HepG2 (cell line): ENCODE measurements around the gene ALOX12. TPM values are rescaled to one million over a fixed set of nuclear protein-coding genes. Genes with fewer than 3 reads are reported as not detected.

Experiments used
- ASH2L ChIP-seq: fragments of 300-600, 200-600 bp; sonication (generic); IDR thresholded peaks from 2 replicates; pipeline ENCODE4 v1.7.0; 2017; ENCODE audit warnings: low read depth, mild to moderate bottlenecking, moderate library complexity, mixed read lengths, low read length; ENCODE audit not compliant: insufficient read length
- EZH2 ChIP-seq: conservative IDR thresholded peaks from 2 replicates; pipeline ENCODE4 v1.6.1; 2012; ENCODE audit warnings: mild to moderate bottlenecking, low read depth, low read length, moderate library complexity
- GABPA ChIP-seq, 2 experiments: IDR thresholded peaks; 2 replicates each; pipeline ENCODE4 v1.6.1; 2011 to 2016; ENCODE audit warnings: low read depth in 2 of 2, low read length in 1 of 2, missing biosample characterization in 1 of 2, missing genetic modification characterization in 1 of 2
- LCORL ChIP-seq, 2 experiments: fragments of 450-650 bp in 1 of 2; sonication (generic) in 1 of 2; formaldehyde crosslinking in 1 of 2; IDR thresholded peaks; 2 replicates each; pipeline versions ENCODE4 v1.5.0 to v1.6.1; 2017 to 2020; ENCODE audit warnings: antibody characterized with exemption in 1 of 2, missing genetic modification reagents in 1 of 2
- NFKBIZ ChIP-seq: IDR thresholded peaks from 2 replicates; pipeline ENCODE4 v1.6.1; 2018; ENCODE audit warnings: missing genetic modification reagents, missing compliant biosample characterization
- PHB2 ChIP-seq: fragments of 450-650 bp; IDR thresholded peaks from 2 replicates; pipeline ENCODE4 v1.6.1; 2018; ENCODE audit not compliant: partially characterized antibody
- RBFOX2 ChIP-seq: fragments of 200-400 bp; formaldehyde crosslinking; IDR thresholded peaks from 2 replicates; pipeline ENCODE4 v1.6.1; 2017; ENCODE audit warnings: low read depth, mild to moderate bottlenecking, low read length
- SMARCE1 ChIP-seq: fragments of 450-650 bp; IDR thresholded peaks from 2 replicates; pipeline ENCODE4 v1.6.1; 2017; ENCODE audit warnings: borderline replicate concordance
- YY1 ChIP-seq: IDR thresholded peaks from 2 replicates; pipeline ENCODE4 v1.6.1; 2011; ENCODE audit warnings: low read length, low read depth, moderate library complexity, mild to moderate bottlenecking; ENCODE audit not compliant: insufficient read depth, insufficient replicate concordance
- ZNF260 ChIP-seq: sonication (generic); formaldehyde crosslinking; IDR thresholded peaks from 2 replicates; pipeline ENCODE4 v1.4.0; 2020; ENCODE audit warnings: missing genetic modification reagents, low read depth, mild to moderate bottlenecking, borderline replicate concordance
- ZNF263 ChIP-seq: sonication (generic); formaldehyde crosslinking; IDR thresholded peaks from 2 replicates; pipeline ENCODE4 v1.4.0; 2020; ENCODE audit warnings: missing genetic modification reagents
- ZNF709 ChIP-seq: sonication (generic); formaldehyde crosslinking; IDR thresholded peaks from 2 replicates; pipeline ENCODE4 v1.5.0; 2020; ENCODE audit warnings: mild to moderate bottlenecking, missing genetic modification reagents
- ZNF773 ChIP-seq: sonication (generic); formaldehyde crosslinking; IDR thresholded peaks from 2 replicates; pipeline ENCODE4 v1.4.0; 2020; ENCODE audit warnings: missing genetic modification reagents, borderline replicate concordance
- ZNF788 ChIP-seq: sonication (generic); formaldehyde crosslinking; IDR thresholded peaks from 2 replicates; pipeline ENCODE4 v1.5.0; 2020; ENCODE audit warnings: mild to moderate bottlenecking, missing genetic modification reagents, borderline replicate concordance
- polyA plus RNA-seq, 8 experiments: library from polyadenylated mRNA; depleted of rRNA in 3 of 8; stranded (reverse) in 7 of 8; unstranded in 1 of 8; fragments of >200 nt; fragmentation: Illumina TruSeq in 4 of 8; extraction: Trizol in 4 of 8; gene quantifications; 2 replicates each; pipeline versions ENCODE4 v1.2.1 to v1.2.3, GENCODE V29; 2011 to 2016; ENCODE audit warnings: low read depth in 4 of 8, missing spikeins in 1 of 8, mixed read lengths in 1 of 8; ENCODE audit not compliant: insufficient read depth in 1 of 8
- total RNA-seq, 5 experiments: library from RNA; depleted of rRNA; stranded (reverse); fragments of >200 nt; fragmentation: Illumina TruSeq; extraction: Trizol; gene quantifications; 2 replicates each; pipeline ENCODE4 v1.2.3, GENCODE V29; 2016; ENCODE audit warnings: low read depth in 1 of 5
- TF ChIP-seq, protein P1 (sequence below): sonication (generic); formaldehyde crosslinking; IDR thresholded peaks from 2 replicates; pipeline ENCODE4 v1.8.1; 2022; ENCODE audit warnings: mild to moderate bottlenecking, missing genetic modification reagents
- TF ChIP-seq, protein P2 (sequence below): sonication (generic); formaldehyde crosslinking; IDR thresholded peaks from 2 replicates; pipeline ENCODE4 v1.4.0; 2020; ENCODE audit warnings: missing genetic modification reagents
- TF ChIP-seq, protein P3 (sequence below): sonication (generic); formaldehyde crosslinking; IDR thresholded peaks from 2 replicates; pipeline ENCODE4 v1.5.1; 2020; ENCODE audit warnings: missing genetic modification reagents, mild to moderate bottlenecking, borderline replicate concordance
- TF ChIP-seq, protein P4 (sequence below): sonication (generic); formaldehyde crosslinking; IDR thresholded peaks from 2 replicates; pipeline ENCODE4 v1.8.0; 2022; ENCODE audit warnings: missing genetic modification reagents, mild to moderate bottlenecking, borderline replicate concordance

The ALOX12 gene
- total and polyA plus RNA-seq, 2 of the 13 experiments (the other 11 are each of a cell fraction or from before 2014, with no cell fraction given) = not detected

DNA sequence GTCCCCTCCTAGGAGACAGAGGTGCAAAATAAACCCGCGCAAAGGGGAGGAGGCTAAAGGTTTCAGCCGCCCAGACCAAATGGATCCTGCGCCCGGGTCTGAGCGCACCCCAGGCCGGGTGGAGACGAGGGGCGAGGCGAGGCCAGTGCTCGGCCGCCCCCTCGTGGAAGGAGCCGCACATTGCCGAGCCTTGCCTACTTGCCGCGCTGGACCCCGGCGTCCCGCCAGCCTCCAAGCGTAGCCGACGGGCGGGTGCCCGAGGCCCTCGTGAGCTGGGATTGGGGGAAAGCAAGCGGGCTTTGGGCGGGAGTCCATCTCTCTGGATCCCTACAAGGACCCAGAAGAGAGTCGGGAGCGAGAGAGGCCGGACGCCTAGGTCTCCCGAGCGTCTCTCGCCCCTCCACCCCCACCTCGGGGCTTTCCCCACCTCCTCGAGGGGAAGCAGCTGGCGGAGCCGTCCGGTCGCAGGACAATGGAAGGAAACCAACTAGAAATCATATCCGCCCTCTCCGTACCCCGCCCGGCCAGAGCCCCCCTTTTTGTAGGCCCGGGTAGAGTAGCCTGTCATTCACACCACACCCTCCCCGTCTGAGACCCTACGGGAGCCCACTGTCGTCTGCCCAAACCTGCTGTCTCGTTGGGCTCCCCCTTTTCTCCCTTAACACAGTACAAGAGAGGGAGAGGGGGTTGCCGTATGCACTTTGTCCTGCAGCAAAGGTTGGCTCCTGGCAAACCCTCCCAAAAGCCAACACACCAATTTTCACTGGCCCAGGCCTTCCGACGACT is 26.3 kb downstream of the ALOX12 start (continued):
- TF ChIP-seq ZNF260 (no peak), EZH2 (no peak), PHB2 (no peak), RBFOX2 (peak; percentile 57; the same call in 1 of the 2 replicates), ZNF709 (CRISPR knock-in tag) (no peak), YY1 (peak; percentile 61), SMARCE1 (no peak), ZNF788 (CRISPR knock-in tag) (peak; percentile 69; the same call in 1 of the 2 replicates), ZNF773 (CRISPR knock-in tag) (0 out of 2 replicates have a peak, but pooled peaks have one; percentile 23), GABPA (IDR thresholded peaks at IDR 0.05; ENCODE audit: low read depth, low read length) (no peak), GABPA (CRISPR knock-in tag; IDR thresholded peaks at IDR 0.05; ENCODE audit: low read depth) (no peak), ASH2L (no peak), ZNF263 (CRISPR knock-in tag) (no peak), NFKBIZ (CRISPR knock-in tag) (no peak), LCORL (IDR thresholded peaks at IDR 0.05) (no peak), LCORL (CRISPR knock-in tag; IDR thresholded peaks at IDR 0.05) (peak; percentile 73; the same call in 1 of the 2 replicates)
- TF ChIP-seq, protein P1, sequence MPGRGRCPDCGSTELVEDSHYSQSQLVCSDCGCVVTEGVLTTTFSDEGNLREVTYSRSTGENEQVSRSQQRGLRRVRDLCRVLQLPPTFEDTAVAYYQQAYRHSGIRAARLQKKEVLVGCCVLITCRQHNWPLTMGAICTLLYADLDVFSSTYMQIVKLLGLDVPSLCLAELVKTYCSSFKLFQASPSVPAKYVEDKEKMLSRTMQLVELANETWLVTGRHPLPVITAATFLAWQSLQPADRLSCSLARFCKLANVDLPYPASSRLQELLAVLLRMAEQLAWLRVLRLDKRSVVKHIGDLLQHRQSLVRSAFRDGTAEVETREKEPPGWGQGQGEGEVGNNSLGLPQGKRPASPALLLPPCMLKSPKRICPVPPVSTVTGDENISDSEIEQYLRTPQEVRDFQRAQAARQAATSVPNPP (CRISPR knock-in tag) = no peak
- TF ChIP-seq, protein P2, sequence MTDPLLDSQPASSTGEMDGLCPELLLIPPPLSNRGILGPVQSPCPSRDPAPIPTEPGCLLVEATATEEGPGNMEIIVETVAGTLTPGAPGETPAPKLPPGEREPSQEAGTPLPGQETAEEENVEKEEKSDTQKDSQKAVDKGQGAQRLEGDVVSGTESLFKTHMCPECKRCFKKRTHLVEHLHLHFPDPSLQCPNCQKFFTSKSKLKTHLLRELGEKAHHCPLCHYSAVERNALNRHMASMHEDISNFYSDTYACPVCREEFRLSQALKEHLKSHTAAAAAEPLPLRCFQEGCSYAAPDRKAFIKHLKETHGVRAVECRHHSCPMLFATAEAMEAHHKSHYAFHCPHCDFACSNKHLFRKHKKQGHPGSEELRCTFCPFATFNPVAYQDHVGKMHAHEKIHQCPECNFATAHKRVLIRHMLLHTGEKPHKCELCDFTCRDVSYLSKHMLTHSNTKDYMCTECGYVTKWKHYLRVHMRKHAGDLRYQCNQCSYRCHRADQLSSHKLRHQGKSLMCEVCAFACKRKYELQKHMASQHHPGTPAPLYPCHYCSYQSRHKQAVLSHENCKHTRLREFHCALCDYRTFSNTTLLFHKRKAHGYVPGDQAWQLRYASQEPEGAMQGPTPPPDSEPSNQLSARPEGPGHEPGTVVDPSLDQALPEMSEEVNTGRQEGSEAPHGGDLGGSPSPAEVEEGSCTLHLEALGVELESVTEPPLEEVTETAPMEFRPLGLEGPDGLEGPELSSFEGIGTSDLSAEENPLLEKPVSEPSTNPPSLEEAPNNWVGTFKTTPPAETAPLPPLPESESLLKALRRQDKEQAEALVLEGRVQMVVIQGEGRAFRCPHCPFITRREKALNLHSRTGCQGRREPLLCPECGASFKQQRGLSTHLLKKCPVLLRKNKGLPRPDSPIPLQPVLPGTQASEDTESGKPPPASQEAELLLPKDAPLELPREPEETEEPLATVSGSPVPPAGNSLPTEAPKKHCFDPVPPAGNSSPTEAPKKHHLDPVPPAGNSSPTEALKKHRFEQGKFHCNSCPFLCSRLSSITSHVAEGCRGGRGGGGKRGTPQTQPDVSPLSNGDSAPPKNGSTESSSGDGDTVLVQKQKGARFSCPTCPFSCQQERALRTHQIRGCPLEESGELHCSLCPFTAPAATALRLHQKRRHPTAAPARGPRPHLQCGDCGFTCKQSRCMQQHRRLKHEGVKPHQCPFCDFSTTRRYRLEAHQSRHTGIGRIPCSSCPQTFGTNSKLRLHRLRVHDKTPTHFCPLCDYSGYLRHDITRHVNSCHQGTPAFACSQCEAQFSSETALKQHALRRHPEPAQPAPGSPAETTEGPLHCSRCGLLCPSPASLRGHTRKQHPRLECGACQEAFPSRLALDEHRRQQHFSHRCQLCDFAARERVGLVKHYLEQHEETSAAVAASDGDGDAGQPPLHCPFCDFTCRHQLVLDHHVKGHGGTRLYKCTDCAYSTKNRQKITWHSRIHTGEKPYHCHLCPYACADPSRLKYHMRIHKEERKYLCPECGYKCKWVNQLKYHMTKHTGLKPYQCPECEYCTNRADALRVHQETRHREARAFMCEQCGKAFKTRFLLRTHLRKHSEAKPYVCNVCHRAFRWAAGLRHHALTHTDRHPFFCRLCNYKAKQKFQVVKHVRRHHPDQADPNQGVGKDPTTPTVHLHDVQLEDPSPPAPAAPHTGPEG (CRISPR knock-in tag) = no peak
- TF ChIP-seq, protein P3, sequence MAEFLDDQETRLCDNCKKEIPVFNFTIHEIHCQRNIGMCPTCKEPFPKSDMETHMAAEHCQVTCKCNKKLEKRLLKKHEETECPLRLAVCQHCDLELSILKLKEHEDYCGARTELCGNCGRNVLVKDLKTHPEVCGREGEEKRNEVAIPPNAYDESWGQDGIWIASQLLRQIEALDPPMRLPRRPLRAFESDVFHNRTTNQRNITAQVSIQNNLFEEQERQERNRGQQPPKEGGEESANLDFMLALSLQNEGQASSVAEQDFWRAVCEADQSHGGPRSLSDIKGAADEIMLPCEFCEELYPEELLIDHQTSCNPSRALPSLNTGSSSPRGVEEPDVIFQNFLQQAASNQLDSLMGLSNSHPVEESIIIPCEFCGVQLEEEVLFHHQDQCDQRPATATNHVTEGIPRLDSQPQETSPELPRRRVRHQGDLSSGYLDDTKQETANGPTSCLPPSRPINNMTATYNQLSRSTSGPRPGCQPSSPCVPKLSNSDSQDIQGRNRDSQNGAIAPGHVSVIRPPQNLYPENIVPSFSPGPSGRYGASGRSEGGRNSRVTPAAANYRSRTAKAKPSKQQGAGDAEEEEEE (CRISPR knock-in tag) = 0 out of 2 replicates have a peak, but pooled peaks have one; percentile 29
- TF ChIP-seq, protein P4, sequence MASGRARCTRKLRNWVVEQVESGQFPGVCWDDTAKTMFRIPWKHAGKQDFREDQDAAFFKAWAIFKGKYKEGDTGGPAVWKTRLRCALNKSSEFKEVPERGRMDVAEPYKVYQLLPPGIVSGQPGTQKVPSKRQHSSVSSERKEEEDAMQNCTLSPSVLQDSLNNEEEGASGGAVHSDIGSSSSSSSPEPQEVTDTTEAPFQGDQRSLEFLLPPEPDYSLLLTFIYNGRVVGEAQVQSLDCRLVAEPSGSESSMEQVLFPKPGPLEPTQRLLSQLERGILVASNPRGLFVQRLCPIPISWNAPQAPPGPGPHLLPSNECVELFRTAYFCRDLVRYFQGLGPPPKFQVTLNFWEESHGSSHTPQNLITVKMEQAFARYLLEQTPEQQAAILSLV = no peak
